Hypothalamus (tissue), 51 donors: Measurements from ENCODE around the gene STYXL1.

Source experiments
- DNase-seq, 51 donors: peaks; one replicate each; lab custom pipeline; 2025; lab: John Stamatoyannopoulos, UW

STYXL1 gene

DNA sequence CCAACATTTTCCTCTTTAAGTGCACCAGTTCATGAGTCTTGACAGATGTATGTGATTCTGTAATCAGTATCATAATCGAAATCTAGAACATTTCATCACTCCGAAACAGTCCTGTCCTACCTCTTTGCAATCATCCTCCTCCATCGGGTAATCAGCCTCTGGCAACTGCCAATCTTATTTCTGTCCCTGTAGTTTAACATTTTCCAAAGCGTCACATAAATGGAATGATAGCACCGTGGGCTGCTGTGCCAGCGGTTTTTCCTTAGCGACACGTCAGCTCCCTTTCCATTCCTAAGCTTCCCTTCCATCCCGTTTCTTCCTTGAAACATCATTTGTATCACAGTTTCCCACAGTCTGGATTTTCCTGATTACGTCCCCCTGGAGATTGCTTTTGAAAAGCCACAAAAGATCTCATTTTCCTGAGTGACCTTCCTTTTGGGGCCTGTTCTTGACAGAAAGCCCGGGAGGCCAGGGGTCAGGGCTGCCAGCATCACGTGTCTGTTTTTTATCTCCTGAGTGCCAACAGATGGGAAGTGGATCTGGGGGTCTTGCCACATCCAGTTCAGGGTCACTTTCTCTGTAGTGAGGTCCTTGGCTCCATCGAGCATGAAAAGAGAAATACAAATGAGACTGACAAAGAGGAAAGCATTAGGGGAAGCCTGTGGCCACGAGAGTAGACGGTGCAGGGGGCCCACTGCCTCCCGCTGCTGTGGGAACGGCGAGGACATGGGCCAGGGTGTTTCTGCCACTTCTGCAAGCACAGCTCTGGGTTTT, 85.0 kb downstream of the STYXL1 start:
- DNase-seq: no peak

DNA sequence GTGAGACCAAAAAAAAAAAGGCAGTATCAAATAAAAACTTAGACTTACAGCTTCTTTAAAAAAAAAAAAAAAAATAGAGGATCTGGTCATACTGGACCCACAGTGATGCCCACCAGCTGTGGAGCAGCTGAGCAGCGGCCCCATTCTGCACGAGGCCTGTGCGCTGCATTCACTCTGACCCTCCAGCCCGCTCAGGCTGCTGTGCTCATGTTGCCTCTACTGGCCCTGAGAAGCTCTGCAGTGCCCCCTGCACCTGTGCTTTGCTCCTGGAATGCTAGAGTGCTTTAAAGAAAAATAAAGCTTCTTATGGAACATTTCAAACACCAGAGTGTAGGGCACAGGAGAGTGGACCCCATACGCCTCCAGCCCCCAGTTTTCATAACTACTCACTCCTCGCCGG, 86.6 kb downstream of the STYXL1 start:
- DNase-seq: no peak

DNA sequence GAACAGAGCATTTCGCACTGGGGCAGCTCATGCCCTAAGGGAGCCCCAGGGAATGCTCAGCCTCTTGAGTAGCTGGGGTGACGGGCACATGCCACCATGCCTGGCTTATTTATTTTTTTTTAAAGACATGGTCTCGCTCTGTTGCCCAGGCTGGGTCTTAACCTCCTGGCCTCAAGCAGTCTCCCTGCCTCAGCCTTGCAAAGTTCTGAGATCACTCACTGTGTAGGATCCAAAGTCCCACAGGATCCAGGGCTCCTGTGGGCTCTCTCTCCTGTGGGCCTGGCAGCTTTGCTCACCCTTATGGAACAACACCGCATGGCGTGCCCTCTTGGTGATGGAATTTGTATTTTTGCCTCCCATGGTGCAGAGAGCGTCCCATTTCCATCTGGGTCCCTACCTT, 87.4 kb downstream of the STYXL1 start:
- no peak for DNase-seq

DNA sequence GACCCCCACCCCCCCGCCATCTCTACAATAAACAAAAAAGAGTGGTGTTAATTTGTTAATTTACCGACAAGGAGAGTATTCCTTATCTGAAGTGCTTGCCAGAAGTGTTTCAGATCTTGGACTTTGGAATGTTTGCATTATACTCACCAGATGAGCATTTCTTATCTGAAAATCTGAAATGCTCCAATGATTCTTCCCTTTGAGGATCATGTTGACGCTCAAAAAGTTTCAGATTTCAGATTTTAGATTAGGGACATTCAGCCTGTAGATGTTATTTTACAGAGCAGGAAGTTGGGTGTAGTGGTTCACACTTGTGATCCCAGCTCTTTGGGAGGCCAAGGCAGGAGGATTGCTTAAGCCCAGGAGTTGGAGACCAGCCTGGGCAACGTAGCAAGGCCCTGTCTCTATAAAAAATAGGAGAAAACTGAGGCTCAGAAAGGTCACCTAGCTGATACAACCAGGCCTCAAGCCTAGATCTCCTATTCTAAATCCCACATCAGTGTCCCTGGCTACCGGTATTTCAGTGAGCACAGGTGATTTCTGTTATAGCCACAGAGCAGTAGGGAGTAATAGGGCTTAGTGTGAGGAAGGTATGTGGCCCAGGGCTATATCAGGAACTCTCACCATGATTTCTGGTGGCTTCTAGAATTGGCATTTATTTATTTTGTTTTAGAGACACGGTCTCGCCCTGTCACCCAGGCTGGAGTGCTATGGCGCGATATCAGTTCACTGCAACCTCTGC, 88.8 kb downstream of the STYXL1 start:
- no peak for DNase-seq

DNA sequence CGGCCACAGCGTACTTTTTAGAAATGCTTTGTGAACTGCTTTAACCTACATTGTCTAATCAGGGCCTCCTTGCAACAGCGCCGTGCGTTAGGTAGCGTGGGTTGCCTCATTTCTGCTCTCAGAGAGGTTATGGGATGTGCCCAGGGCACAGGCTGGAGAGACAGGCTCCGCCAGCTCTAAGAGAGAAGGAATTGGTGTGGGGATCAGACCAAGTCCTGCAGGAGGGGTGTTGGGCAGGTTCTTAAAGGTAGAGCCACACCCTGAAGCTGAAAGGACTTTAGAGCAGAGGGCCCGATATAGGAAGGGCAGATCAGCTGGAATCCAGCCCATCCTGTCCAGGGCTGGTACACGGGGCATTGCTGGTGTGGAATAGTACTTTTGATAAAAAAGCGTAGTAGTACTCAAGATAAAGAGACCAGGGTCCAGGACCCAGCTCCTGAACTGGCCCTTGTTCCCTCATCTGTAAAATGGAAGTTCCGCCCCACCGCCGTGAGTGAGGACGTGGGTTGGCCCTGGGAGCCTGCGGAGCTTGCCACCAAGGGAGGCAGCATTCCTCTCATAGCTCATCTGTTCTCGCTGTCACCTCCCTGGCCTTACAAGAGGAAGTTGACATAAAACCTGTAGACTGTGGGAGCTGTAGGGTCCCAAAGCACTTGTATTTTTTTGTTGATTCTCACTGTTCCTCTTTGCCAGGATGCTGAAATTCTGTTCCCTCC, 90.6 kb downstream of the STYXL1 start:
- no peak for DNase-seq

DNA sequence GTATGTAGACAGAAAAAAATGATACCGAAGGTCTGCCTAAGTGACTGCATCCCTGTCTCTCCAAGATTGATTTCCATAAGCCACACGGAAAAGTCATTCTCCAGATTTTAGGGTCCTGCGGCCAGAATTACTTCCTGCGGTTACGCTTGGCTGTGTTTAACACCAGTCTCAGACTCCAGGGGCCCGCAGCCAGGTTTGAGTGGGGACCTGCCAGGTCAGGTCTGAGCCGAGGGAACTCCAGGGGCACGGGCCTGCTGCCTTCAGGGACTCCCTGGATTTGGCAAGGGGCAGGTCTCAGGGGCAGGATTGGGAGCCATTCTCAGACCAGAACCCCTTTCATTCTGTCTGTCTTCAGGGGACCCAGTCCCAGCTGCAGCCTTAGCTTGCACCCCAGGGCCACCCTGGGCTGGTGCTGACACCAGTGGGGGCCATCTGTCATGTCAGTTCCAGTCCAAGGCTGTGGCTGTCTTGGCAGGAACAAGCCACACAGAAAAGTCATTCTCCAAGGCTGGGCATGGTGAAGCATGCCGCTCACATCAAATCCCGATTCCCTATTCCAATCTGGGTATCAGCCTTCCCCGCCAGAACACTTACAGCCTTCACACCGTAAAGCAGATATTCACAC, 92.4 kb downstream of the STYXL1 start:
- no peak for DNase-seq

DNA sequence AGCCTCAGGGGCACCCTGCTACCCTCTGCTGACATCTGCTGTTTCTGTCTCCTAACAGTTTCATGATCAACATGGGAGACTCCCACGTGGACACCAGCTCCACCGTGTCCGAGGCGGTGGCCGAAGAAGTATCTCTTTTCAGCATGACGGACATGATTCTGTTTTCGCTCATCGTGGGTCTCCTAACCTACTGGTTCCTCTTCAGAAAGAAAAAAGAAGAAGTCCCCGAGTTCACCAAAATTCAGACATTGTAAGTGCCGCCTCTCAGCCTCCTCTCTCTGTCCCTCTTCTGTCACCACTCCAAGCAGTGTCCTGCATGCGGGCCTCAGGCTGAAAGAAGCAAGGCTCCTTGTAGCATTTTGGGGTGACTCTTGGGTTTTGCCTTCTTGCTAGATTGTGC, 93.9 kb downstream of the STYXL1 start:
- peak in 2 of 51 donors; percentile 16 to 18 for DNase-seq

DNA sequence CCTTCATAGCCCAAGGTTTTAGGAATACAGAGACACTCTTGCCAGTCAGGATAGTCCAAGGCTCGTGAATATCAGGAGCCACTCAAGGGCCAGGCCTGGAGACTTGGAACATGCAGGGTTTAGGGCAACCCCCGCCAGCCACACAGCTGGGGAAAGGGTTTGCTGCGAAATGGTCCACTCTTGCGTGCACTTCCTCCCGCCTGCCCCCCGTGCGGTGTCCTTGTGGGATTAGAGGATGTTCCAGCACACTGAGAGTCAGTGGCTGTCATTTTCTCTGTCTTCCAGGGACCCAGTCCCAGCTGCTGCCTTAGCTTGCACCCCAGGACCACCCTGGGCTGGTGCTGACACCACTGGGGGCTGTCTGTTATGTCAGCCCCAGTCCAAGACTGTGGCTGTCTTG, 94.4 kb downstream of the STYXL1 start:
- no peak for DNase-seq

DNA sequence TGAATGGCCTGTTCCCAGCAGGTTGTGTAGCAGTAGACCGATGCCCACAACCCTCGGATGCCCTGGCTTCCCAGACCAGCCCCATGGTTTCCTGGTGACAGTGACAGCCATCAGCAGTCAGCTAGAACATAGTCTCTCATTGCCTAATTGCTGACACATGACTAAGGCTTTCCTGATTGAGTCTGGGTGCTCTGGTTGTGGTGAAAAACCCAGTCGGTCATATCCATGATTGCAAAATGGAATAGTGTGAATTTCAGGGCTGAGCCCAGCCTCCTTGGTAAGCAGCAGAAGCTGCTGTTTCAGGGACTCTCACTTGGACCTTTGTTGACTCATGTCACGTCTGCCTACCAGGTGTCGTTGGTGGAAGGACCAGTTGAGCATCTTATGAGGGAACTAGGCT, 96.3 kb downstream of the STYXL1 start:
- DNase-seq: peak in 6 of 51 donors; percentile 16 to 52 (median 22)

DNA sequence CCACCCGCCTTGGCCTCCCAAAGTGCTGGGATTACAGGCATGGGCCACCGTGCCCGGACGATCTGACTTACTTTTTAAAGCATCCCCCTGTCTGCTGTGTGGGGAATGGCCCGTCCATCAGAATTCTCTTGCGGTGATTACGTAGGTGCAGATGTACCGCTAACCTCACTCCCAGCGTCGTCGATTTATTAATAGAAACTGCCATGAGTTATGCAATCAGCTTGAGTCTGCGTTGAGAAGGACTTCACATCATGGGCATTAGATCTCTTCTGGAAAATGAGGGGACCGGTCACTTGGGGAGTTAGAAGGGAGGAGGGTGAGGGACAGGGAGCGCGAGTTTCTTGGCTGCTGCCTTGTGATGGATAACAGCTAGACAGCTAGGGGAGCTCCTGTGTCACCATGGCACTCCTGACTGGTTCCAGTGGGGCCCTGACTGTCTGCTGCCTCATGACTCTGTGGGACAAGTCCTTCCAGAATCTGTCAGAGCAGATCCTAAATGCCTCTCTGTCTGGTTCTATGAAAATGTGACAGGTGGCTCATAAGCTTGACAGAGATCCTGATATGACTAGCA, 97.6 kb downstream of the STYXL1 start:
- DNase-seq: peak in 1 of 51 donors; percentile 7

DNA sequence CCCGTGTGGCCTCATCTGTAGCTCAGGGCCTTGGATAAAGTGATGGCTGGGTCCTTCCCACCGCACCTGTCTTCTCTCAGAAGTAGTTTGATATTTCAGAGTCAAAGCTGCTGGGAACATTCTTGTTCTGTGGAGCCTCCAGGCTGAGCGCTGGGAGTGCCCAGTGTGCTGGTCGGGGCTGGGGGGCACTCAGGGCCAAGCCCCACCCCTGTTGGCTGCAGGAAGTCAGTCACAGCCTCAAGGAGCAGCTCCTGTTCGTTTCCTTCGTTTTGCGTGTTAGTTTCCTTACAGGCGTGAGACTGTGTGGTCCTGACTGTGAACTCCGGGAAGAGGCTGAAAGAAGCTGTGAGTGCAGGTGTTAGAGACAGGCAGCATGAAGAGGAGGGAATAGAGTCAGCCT, 99.6 kb downstream of the STYXL1 start:
- DNase-seq: no peak
